A673 (cell line): Measurements from ENCODE around the gene TENM3. TPM values are rescaled to one million over a fixed set of nuclear protein-coding genes. Genes with fewer than 3 reads are reported as not detected.

Experiments
- BruUV-seq: library from RNA; stranded (reverse); fragments of 400-500 nt; replicated peaks from 2 replicates; lab custom pipeline; 2021; lab: Mats Ljungman, UMichigan
- CTCF ChIA-PET: fragments of 300-600 bp; sonication (Branson Sonifier 250); formaldehyde crosslinking; loops from one replicate; lab custom pipeline; 2022; ENCODE audit warnings: antibody characterized with exemption; lab: Charles Lee
- POLR2A ChIA-PET: fragments of 300-600 bp; sonication (Branson Sonifier 250); formaldehyde crosslinking; loops from one replicate; lab custom pipeline; 2022; ENCODE audit warnings: antibody characterized with exemption; ENCODE audit not compliant: low non-redundant PET; lab: Charles Lee
- DNase-seq: peaks from one replicate; pipeline ENCODE4 v3.0.0-alpha.2; 2015; ENCODE audit warnings: low spot score
- H3K27ac ChIP-seq: fragments of 200-600 bp; sonication (generic); 2 replicates; pipeline ENCODE4 v1.5.1; 2016; ENCODE audit warnings: mixed run types, low read depth, mild to moderate bottlenecking, mixed read lengths, antibody characterized with exemption, low read length; ENCODE audit not compliant: poor library complexity, severe bottlenecking
- H3K27me3 ChIP-seq: fragments of 200-600 bp; sonication (generic); replicated peaks from 2 replicates; pipeline ENCODE4 v1.6.1; 2017; ENCODE audit warnings: mixed run types, low read depth, mild to moderate bottlenecking, mixed read lengths, antibody characterized with exemption, low read length; ENCODE audit not compliant: insufficient read depth, poor library complexity
- H3K36me3 ChIP-seq: fragments of 200-600 bp; sonication (generic); 2 replicates; pipeline ENCODE4 v1.6.1; 2016; ENCODE audit warnings: mixed run types, mild to moderate bottlenecking, mixed read lengths, antibody characterized with exemption, low read length; ENCODE audit not compliant: insufficient read depth, poor library complexity, severe bottlenecking
- H3K4me1 ChIP-seq: fragments of 200-600 bp; sonication (generic); 2 replicates; pipeline ENCODE4 v1.6.1; 2017; ENCODE audit warnings: mixed run types, mild to moderate bottlenecking, mixed read lengths, antibody characterized with exemption, low read length; ENCODE audit not compliant: insufficient read depth, poor library complexity, severe bottlenecking
- H3K4me3 ChIP-seq: fragments of 200-600 bp; sonication (generic); 2 replicates; pipeline ENCODE4 v1.5.1; 2016; ENCODE audit warnings: low read depth, mixed run types, mild to moderate bottlenecking, mixed read lengths, low read length; ENCODE audit not compliant: poor library complexity, severe bottlenecking
- H3K9me3 ChIP-seq: fragments of 200-600 bp; sonication (generic); 2 replicates; pipeline ENCODE4 v1.6.1; 2016; ENCODE audit warnings: mixed run types, low read depth, mild to moderate bottlenecking, mixed read lengths, antibody characterized with exemption, low read length; ENCODE audit not compliant: poor library complexity, severe bottlenecking
- EZH2 ChIP-seq: fragments of 200-600 bp; sonication (generic); IDR thresholded peaks from 2 replicates; pipeline ENCODE4 v1.6.1; 2017; ENCODE audit warnings: borderline replicate concordance, low read depth, mild to moderate bottlenecking, mixed read lengths, antibody characterized with exemption, low read length; ENCODE audit not compliant: poor library complexity, severe bottlenecking
- intact Hi-C: fragments of 100-400 bp; cut with micrococcal nuclease; formaldehyde crosslinking; loops from one replicate; pipeline ENCODE4 v1.10.0; 2022; ENCODE audit not compliant: unreplicated experiment
- total RNA-seq: library from RNA; stranded (reverse); gene quantifications from 2 replicates; pipeline ENCODE4 v1.2.3, GENCODE V29; 2021
- TF ChIP-seq, protein P1 (sequence below): fragments of 300-800, 200-600 bp; sonication (generic); conservative IDR thresholded peaks from 2 replicates; pipeline ENCODE4 v1.5.1; 2017; ENCODE audit warnings: low read depth, mild to moderate bottlenecking, antibody characterized with exemption, low read length, moderate library complexity, mixed read lengths

Gene TENM3
- total RNA-seq, 1 experiment from 2014 or later: 26.4 TPM

DNA sequence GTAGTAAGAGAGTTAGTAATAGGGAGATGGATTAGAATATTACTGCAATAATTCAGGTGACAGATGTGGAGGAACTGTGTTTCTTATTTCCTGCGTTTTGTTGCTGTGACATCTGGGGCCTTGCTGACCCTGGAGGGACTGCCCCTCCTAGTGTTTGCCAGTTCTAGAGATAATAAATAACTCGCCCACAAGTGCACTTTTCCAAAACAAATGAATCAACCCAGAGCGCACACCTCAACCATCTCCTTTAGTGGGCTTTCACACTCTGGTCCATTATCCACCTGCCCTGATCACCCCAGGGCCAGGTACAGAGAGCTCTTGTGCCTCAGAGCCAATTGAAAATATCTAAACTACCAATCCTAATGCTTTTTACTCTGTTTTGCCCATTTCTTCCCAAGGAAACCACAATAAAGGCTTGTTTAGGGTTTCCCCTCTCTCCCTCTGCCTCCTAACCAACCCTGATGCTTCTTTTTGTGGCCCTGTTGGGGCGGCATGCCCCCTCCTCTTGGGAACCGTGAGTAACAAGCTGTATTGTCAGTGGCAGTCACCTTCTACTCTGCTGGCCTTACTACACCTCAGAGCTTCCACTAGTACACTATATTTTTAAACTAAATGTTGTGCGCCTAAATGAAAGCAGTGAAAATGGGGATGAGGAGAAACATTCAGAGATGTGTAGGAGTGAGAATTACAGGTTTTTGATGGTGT, 270.5 kb downstream of the TENM3 start:
- Histone ChIP-seq H3K36me3 (no peaks in the 10 kb centered on the region), H3K27me3 (no peaks in the 10 kb centered on the region), H3K4me1 (no peaks in the 10 kb centered on the region), H3K9me3 (no peaks in the 10 kb centered on the region), H3K27ac (no peak overlapping the region), H3K4me3 (no peak overlapping the region)
- TF ChIP-seq EZH2: no peak
- TF ChIP-seq, protein P1, sequence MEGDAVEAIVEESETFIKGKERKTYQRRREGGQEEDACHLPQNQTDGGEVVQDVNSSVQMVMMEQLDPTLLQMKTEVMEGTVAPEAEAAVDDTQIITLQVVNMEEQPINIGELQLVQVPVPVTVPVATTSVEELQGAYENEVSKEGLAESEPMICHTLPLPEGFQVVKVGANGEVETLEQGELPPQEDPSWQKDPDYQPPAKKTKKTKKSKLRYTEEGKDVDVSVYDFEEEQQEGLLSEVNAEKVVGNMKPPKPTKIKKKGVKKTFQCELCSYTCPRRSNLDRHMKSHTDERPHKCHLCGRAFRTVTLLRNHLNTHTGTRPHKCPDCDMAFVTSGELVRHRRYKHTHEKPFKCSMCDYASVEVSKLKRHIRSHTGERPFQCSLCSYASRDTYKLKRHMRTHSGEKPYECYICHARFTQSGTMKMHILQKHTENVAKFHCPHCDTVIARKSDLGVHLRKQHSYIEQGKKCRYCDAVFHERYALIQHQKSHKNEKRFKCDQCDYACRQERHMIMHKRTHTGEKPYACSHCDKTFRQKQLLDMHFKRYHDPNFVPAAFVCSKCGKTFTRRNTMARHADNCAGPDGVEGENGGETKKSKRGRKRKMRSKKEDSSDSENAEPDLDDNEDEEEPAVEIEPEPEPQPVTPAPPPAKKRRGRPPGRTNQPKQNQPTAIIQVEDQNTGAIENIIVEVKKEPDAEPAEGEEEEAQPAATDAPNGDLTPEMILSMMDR: no peak
- no TSS peak for BruUV-seq
- DNase-seq: no peak
- ChIA-PET CTCF (no interaction called here), POLR2A (no interaction called here)
- intact Hi-C loops: no loop called here

DNA sequence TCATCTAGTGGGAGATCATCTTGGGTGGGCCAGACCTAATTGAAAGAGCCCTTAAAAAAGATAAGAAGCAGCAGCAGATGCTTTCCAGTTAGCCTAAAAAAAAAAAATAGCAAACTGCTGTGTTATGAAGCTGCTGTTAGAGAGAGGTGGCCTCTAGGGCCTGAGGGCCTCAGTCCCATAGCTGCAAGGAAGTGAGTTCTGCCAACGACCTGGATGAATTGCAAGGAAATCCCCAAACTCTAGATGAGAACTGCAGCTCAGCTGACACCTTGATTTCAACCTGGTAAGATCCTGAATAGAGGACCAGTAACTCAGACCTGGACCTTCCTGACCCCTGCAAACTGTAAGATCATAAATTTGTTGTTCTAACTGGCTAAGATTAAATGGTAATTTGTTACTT, 275.2 kb downstream of the TENM3 start:
- Histone ChIP-seq H3K36me3 (no peaks in the 10 kb centered on the region), H3K9me3 (no peaks in the 10 kb centered on the region), H3K27ac (no peak overlapping the region), H3K27me3 (no peaks in the 10 kb centered on the region), H3K4me1 (no peaks in the 10 kb centered on the region), H3K4me3 (no peak overlapping the region)
- intact Hi-C loops: no loop called here
- CTCF ChIA-PET: no interaction called here
- no peak for DNase-seq
- POLR2A ChIA-PET: no interaction called here
- TF ChIP-seq EZH2: no peak
- TF ChIP-seq, protein P1: no peak
- no TSS peak for BruUV-seq

DNA sequence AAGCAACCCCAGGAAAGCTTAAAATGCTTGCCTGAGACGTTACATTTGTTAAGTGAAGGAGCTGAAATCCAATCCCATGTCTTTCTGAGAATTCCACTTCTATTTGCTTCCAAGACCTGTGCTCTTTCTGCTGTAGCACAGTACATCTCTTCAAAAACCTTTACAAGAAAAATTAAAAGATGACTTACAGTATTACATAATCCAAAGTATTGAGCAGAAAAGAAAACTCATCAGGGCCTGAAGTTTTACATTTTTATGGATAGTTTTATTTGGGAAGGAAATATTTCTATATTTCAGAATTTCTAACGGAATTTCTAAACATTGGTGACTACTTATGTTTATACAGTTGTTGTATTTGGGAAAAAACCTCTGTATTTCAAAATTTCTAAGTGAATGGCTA, 276.3 kb downstream of the TENM3 start:
- intact Hi-C loops: no loop called here
- no peak overlapping the region for H3K27ac ChIP-seq
- ChIA-PET CTCF (no interaction called here), POLR2A (no interaction called here)
- no peaks in the 10 kb centered on the region for H3K9me3 ChIP-seq
- no TSS peak for BruUV-seq
- TF ChIP-seq, protein P1: no peak
- no peak for TF ChIP-seq EZH2
- no peak for DNase-seq
- no peaks in the 10 kb centered on the region for H3K4me1 ChIP-seq
- H3K4me3 ChIP-seq: no peak overlapping the region
- no peaks in the 10 kb centered on the region for H3K36me3 ChIP-seq
- no peaks in the 10 kb centered on the region for H3K27me3 ChIP-seq
